C4-2B (cell line): ENCODE measurements around the gene HECW1.

ENCODE experiments used
- ZFX ChIP-seq: fragments of 450-650 bp; IDR thresholded peaks from 2 replicates; pipeline ENCODE4 v1.6.1; 2017
- TF ChIP-seq, protein P1 (sequence below): fragments of 450-650 bp; conservative IDR thresholded peaks from 2 replicates; pipeline ENCODE4 v1.5.1; 2017; ENCODE audit warnings: mild to moderate bottlenecking

- TF ChIP-seq, protein P1, sequence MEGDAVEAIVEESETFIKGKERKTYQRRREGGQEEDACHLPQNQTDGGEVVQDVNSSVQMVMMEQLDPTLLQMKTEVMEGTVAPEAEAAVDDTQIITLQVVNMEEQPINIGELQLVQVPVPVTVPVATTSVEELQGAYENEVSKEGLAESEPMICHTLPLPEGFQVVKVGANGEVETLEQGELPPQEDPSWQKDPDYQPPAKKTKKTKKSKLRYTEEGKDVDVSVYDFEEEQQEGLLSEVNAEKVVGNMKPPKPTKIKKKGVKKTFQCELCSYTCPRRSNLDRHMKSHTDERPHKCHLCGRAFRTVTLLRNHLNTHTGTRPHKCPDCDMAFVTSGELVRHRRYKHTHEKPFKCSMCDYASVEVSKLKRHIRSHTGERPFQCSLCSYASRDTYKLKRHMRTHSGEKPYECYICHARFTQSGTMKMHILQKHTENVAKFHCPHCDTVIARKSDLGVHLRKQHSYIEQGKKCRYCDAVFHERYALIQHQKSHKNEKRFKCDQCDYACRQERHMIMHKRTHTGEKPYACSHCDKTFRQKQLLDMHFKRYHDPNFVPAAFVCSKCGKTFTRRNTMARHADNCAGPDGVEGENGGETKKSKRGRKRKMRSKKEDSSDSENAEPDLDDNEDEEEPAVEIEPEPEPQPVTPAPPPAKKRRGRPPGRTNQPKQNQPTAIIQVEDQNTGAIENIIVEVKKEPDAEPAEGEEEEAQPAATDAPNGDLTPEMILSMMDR = no peak
- no peak for TF ChIP-seq ZFX
Measured at GRCh38 chr7:43265139-43265538, 152.7 kb downstream of the HECW1 start.
